LNCAP (cell line): Measurements from ENCODE around the gene ATP6V0D1.

Source experiments
- CTCF ChIP-seq: fragments of 450-650 bp; IDR thresholded peaks from 2 replicates; pipeline ENCODE4 v1.5.1; 2017; ENCODE audit warnings: mild to moderate bottlenecking

Gene ATP6V0D1

GRCh38 chr16:67480833-67481560 lies at the start of gene ATP6V0D1:
Gene ATP6V0D1, minus strand, starts transcription at chr16:67481157. Its CDS starts 71 bp downstream, at chr16:67481086.
- peak; percentile 87 for TF ChIP-seq CTCF

GRCh38 chr16:67530013-67530939 lies 49.3 kb upstream of the ATP6V0D1 start:
- no peak for TF ChIP-seq CTCF

- no peak for TF ChIP-seq CTCF
Measured at GRCh38 chr16:67529582-67530012, 48.6 kb upstream of the ATP6V0D1 start.

GRCh38 chr16:67528870-67529581 lies 48.1 kb upstream of the ATP6V0D1 start:
- no peak for TF ChIP-seq CTCF

GRCh38 chr16:67528222-67528869 lies 47.4 kb upstream of the ATP6V0D1 start, which contains the start of gene RIPOR1:
Gene RIPOR1, plus strand, starts transcription at chr16:67528829. Its CDS starts 9,618 bp downstream, at chr16:67538447.
- no peak for TF ChIP-seq CTCF

GRCh38 chr16:67526149-67526791 lies 45.3 kb upstream of the ATP6V0D1 start:
- no peak for TF ChIP-seq CTCF
